KOPT-K1 (cell line): ENCODE results near the gene SLMAP.
"Not testable (repeated sequence)": the region's sequence is repeated elsewhere in the genome, so short reads cannot be mapped to it uniquely, and the experiment has no call there.

ENCODE experiments used
- H3K27ac ChIP-seq: fragments of 200-600 bp; sonication (generic); 2 replicates; pipeline ENCODE4 v1.5.1; 2016; ENCODE audit warnings: antibody characterized with exemption, mild to moderate bottlenecking, low read depth, low read length; ENCODE audit not compliant: poor library complexity, severe bottlenecking
- H3K36me3 ChIP-seq: fragments of 200-600 bp; sonication (generic); 2 replicates; pipeline ENCODE4 v1.5.1; 2017; ENCODE audit warnings: antibody characterized with exemption, mild to moderate bottlenecking, low read length, moderate library complexity; ENCODE audit not compliant: insufficient read depth
- H3K9me3 ChIP-seq: fragments of 200-600 bp; sonication (generic); 2 replicates; pipeline ENCODE4 v1.5.1; 2017; ENCODE audit warnings: antibody characterized with exemption, low read length, mild to moderate bottlenecking; ENCODE audit not compliant: insufficient read depth, poor library complexity, severe bottlenecking

Gene SLMAP

GRCh38 chr3:57794951-57795350 lies 38.8 kb downstream of the SLMAP start:
- H3K27ac ChIP-seq = no peak overlapping the region
- H3K36me3 ChIP-seq = no peaks in the 10 kb centered on the region
- no peaks in the 10 kb centered on the region for H3K9me3 ChIP-seq

- H3K27ac ChIP-seq = no peak overlapping the region
- no peaks in the 10 kb centered on the region for H3K9me3 ChIP-seq
- no peaks in the 10 kb centered on the region for H3K36me3 ChIP-seq
Measured at GRCh38 chr3:57796261-57796660, 40.2 kb downstream of the SLMAP start.

GRCh38 chr3:57797701-57798487 lies 41.8 kb downstream of the SLMAP start:
- Histone ChIP-seq H3K36me3 (no peaks in the 10 kb centered on the region), H3K27ac (no peak overlapping the region), H3K9me3 (no peaks in the 10 kb centered on the region)

- H3K27ac ChIP-seq = peak overlapping the region; percentile 3
- no peaks in the 10 kb centered on the region for H3K36me3 ChIP-seq
Measured at GRCh38 chr3:57803647-57804081, 47.6 kb downstream of the SLMAP start.

GRCh38 chr3:57805266-57805665 lies 49.2 kb downstream of the SLMAP start:
- H3K27ac ChIP-seq = no peak overlapping the region
- H3K9me3 ChIP-seq = no peaks in the 10 kb centered on the region
- no peaks in the 10 kb centered on the region for H3K36me3 ChIP-seq

More at GRCh38 chr3:57803647-57804081, 47.6 kb downstream of the SLMAP start:
- H3K9me3 ChIP-seq = no peaks in the 10 kb centered on the region

- H3K9me3 ChIP-seq = no peaks in the 10 kb centered on the region
- H3K36me3 ChIP-seq = no peaks in the 10 kb centered on the region
- no peak overlapping the region for H3K27ac ChIP-seq
Measured at GRCh38 chr3:57805674-57806073, 49.6 kb downstream of the SLMAP start.

- not testable (repeated sequence) for H3K9me3 ChIP-seq, H3K36me3 ChIP-seq, H3K27ac ChIP-seq
Measured at GRCh38 chr3:57806195-57806594, 50.1 kb downstream of the SLMAP start.

- H3K27ac ChIP-seq = no peak overlapping the region
- H3K36me3 ChIP-seq = no peaks in the 10 kb centered on the region
- peaks cover 6% of the 10 kb centered on the region for H3K9me3 ChIP-seq
Measured at GRCh38 chr3:57808961-57809608, 53.0 kb downstream of the SLMAP start.

GRCh38 chr3:57809609-57809968 lies 53.5 kb downstream of the SLMAP start:
- Histone ChIP-seq H3K27ac (no peak overlapping the region), H3K36me3 (no peaks in the 10 kb centered on the region), H3K9me3 (peaks cover 6% of the 10 kb centered on the region)

- Histone ChIP-seq H3K9me3 (peaks cover 6% of the 10 kb centered on the region), H3K27ac (no peak overlapping the region), H3K36me3 (no peaks in the 10 kb centered on the region)
Measured at GRCh38 chr3:57810048-57810447, 53.9 kb downstream of the SLMAP start.

- no peaks in the 10 kb centered on the region for H3K36me3 ChIP-seq
- no peak overlapping the region for H3K27ac ChIP-seq
- peaks cover 6% of the 10 kb centered on the region for H3K9me3 ChIP-seq
Measured at GRCh38 chr3:57810471-57811137, 54.5 kb downstream of the SLMAP start.

GRCh38 chr3:57815036-57815435 lies 58.9 kb downstream of the SLMAP start:
- peak overlapping the region; percentile 46 for H3K27ac ChIP-seq

GRCh38 chr3:57816471-57817095 lies 60.5 kb downstream of the SLMAP start:
- Histone ChIP-seq H3K27ac (no peak overlapping the region), H3K9me3 (peaks cover 6% of the 10 kb centered on the region), H3K36me3 (no peaks in the 10 kb centered on the region)

More at GRCh38 chr3:57815036-57815435, 58.9 kb downstream of the SLMAP start:
- peaks cover 6% of the 10 kb centered on the region for H3K9me3 ChIP-seq
- no peaks in the 10 kb centered on the region for H3K36me3 ChIP-seq

- Histone ChIP-seq H3K36me3 (no peaks in the 10 kb centered on the region), H3K9me3 (no peaks in the 10 kb centered on the region), H3K27ac (no peak overlapping the region)
Measured at GRCh38 chr3:57818772-57819171, 62.7 kb downstream of the SLMAP start.

GRCh38 chr3:57820479-57820878 lies 64.4 kb downstream of the SLMAP start:
- H3K36me3 ChIP-seq = no peaks in the 10 kb centered on the region
- no peak overlapping the region for H3K27ac ChIP-seq
- no peaks in the 10 kb centered on the region for H3K9me3 ChIP-seq
